Measurements from ENCODE around the gene YPEL1.

- TF ChIP-seq, protein P1, sequence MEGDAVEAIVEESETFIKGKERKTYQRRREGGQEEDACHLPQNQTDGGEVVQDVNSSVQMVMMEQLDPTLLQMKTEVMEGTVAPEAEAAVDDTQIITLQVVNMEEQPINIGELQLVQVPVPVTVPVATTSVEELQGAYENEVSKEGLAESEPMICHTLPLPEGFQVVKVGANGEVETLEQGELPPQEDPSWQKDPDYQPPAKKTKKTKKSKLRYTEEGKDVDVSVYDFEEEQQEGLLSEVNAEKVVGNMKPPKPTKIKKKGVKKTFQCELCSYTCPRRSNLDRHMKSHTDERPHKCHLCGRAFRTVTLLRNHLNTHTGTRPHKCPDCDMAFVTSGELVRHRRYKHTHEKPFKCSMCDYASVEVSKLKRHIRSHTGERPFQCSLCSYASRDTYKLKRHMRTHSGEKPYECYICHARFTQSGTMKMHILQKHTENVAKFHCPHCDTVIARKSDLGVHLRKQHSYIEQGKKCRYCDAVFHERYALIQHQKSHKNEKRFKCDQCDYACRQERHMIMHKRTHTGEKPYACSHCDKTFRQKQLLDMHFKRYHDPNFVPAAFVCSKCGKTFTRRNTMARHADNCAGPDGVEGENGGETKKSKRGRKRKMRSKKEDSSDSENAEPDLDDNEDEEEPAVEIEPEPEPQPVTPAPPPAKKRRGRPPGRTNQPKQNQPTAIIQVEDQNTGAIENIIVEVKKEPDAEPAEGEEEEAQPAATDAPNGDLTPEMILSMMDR (IDR thresholded peaks at IDR 0.05; ENCODE audit: low read length) = no peak
- no peak for TF ChIP-seq EZH2 (IDR thresholded peaks at IDR 0.05; ENCODE audit: borderline replicate concordance, low read length)
Measured at GRCh38 chr22:21736948-21737347, 1.4 kb upstream of the YPEL1 start.

All from OCI-LY1 (cell line).